Breast epithelium (tissue), 4 donors: Measurements from ENCODE around the gene COL8A2. TPM values are rescaled to one million over a fixed set of nuclear protein-coding genes. Genes with fewer than 3 reads are reported as not detected.

Experiments
- DNase-seq, 2 donors: peaks; one replicate each; pipeline ENCODE4 v3.0.0-alpha.2; 2019; ENCODE audit warnings: low spot score in 2 of 2
- H3K27ac ChIP-seq, 2 donors: fragments of 200-600 bp; sonication (generic) in 1 of 2; one replicate each; pipeline ENCODE4 v1.5.1; 2016 to 2019; ENCODE audit warnings: mild to moderate bottlenecking in 1 of 2
- H3K27me3 ChIP-seq, 2 donors: fragments of 200-600 bp; sonication (generic) in 1 of 2; one replicate each; pipeline versions ENCODE4 v1.5.1 to v1.6.0; 2017 to 2019; ENCODE audit warnings: control low read depth in 1 of 2, mild to moderate bottlenecking in 1 of 2
- H3K36me3 ChIP-seq: fragments of 200-600 bp; one replicate; pipeline ENCODE4 v1.5.1; 2019
- H3K4me1 ChIP-seq, 2 donors: fragments of 200-600 bp; sonication (generic); one replicate each; pipeline ENCODE4 v1.5.1; 2016 to 2019; ENCODE audit warnings: control low read depth in 1 of 2
- H3K4me3 ChIP-seq, 3 donors: fragments of 200-600 bp; sonication (generic); 1 replicate in 2 of 3; 2 replicates in 1 of 3; pipeline ENCODE4 v1.5.1; 2016 to 2019; ENCODE audit warnings: mild to moderate bottlenecking in 3 of 3, moderate library complexity in 2 of 3
- H3K9me3 ChIP-seq, 2 donors: fragments of 200-600 bp; sonication (generic) in 1 of 2; one replicate each; pipeline ENCODE4 v1.5.1; 2016 to 2019; ENCODE audit warnings: control low read depth in 1 of 2
- CTCF ChIP-seq, 3 donors: fragments of 450-650 bp; IDR thresholded peaks; one replicate each; pipeline ENCODE4 v1.5.1; 2016 to 2017; ENCODE audit warnings: antibody characterized with exemption in 3 of 3, mild to moderate bottlenecking in 3 of 3, moderate library complexity in 3 of 3
- POLR2A ChIP-seq: fragments of 450-650 bp; IDR thresholded peaks from one replicate; pipeline ENCODE4 v1.6.1; 2016; ENCODE audit warnings: antibody characterized with exemption, mild to moderate bottlenecking, moderate library complexity
- POLR2AphosphoS5 ChIP-seq, 3 donors: sonication (generic); formaldehyde crosslinking; IDR thresholded peaks; one replicate each; pipeline ENCODE4 v1.6.1; 2017; ENCODE audit warnings: antibody characterized with exemption in 3 of 3
- intact Hi-C: fragments of 100-400 bp; cut with DNase I; formaldehyde crosslinking; loops from one replicate; pipeline ENCODE4 v1.15.1; 2023; ENCODE audit warnings: low total_unique reads
- total RNA-seq, 3 donors: library from RNA; depleted of rRNA; stranded (reverse); fragments of >200 nt; gene quantifications; one replicate each; pipeline ENCODE4 v1.1.0, GENCODE V29; 2016

The COL8A2 gene
- total RNA-seq, 3 donors from 2014 or later: 3.4 to 20.6 (median 11.1) TPM

GRCh38 chr1:36126005-36126716, 1.1 kb upstream of the COL8A2 start:
- H3K36me3 ChIP-seq: no peaks in the 10 kb centered on the region
- H3K27ac ChIP-seq: peak overlapping the region; percentile 78 to 90
- no peaks in the 10 kb centered on the region for H3K9me3 ChIP-seq
- no peak for DNase-seq
- H3K4me1 ChIP-seq: no peaks in the 10 kb centered on the region
- TF ChIP-seq POLR2AphosphoS5 (IDR thresholded peaks at IDR 0.05) (no peak), CTCF (IDR thresholded peaks at IDR 0.05) (no peak), POLR2A (no peak)
- intact Hi-C loops: no loop called here
- H3K27me3 ChIP-seq: no peaks in the 10 kb centered on the region
- peak overlapping the region in 2 of 3 donors; percentile 57 to 86 for H3K4me3 ChIP-seq

- H3K4me1 ChIP-seq: no peaks in the 10 kb centered on the region
- no peak for DNase-seq
- H3K36me3 ChIP-seq: no peaks in the 10 kb centered on the region
- peak overlapping the region; percentile 39 to 86 (median 57) for H3K4me3 ChIP-seq
- TF ChIP-seq POLR2AphosphoS5 (IDR thresholded peaks at IDR 0.05) (no peak), CTCF (IDR thresholded peaks at IDR 0.05) (no peak), POLR2A (no peak)
- no peaks in the 10 kb centered on the region for H3K27me3 ChIP-seq
- H3K27ac ChIP-seq: peak overlapping the region; percentile 77 to 90
- intact Hi-C loops: no loop called here
- H3K9me3 ChIP-seq: no peaks in the 10 kb centered on the region
Observed at GRCh38 chr1:36124404-36125128, 456 bp downstream of the COL8A2 start.

GRCh38 chr1:36123356-36123755, 1.7 kb downstream of the COL8A2 start:
- peak overlapping the region; percentile 77 to 90 for H3K27ac ChIP-seq
- no peaks in the 10 kb centered on the region for H3K36me3 ChIP-seq
- H3K4me1 ChIP-seq: peaks cover 0 to 8% of the 10 kb centered on the region in 2 donors
- H3K4me3 ChIP-seq: no peak overlapping the region
- DNase-seq: no peak
- no peaks in the 10 kb centered on the region for H3K27me3 ChIP-seq
- intact Hi-C loops: no loop called here
- H3K9me3 ChIP-seq: no peaks in the 10 kb centered on the region
- no peak for TF ChIP-seq POLR2A
- TF ChIP-seq POLR2AphosphoS5 (IDR thresholded peaks at IDR 0.05): no peak
- no peak for TF ChIP-seq CTCF (IDR thresholded peaks at IDR 0.05)

GRCh38 chr1:36122062-36123030, 2.7 kb downstream of the COL8A2 start:
- no peak for TF ChIP-seq CTCF (IDR thresholded peaks at IDR 0.05)
- TF ChIP-seq POLR2A: no peak
- no peak for TF ChIP-seq POLR2AphosphoS5 (IDR thresholded peaks at IDR 0.05)
- no peak for DNase-seq
- H3K36me3 ChIP-seq: no peaks in the 10 kb centered on the region
- H3K4me3 ChIP-seq: no peak overlapping the region
- H3K27ac ChIP-seq: peak overlapping the region in 1 of 2 donors; percentile 77
- intact Hi-C loops: no loop called here
- peaks cover 0 to 8% of the 10 kb centered on the region in 2 donors for H3K4me1 ChIP-seq
- H3K9me3 ChIP-seq: no peaks in the 10 kb centered on the region
- H3K27me3 ChIP-seq: no peaks in the 10 kb centered on the region
